PC-3 (cell line): ENCODE data around the gene ERBB4. TPM values are rescaled to one million over a fixed set of nuclear protein-coding genes. Genes with fewer than 3 reads are reported as not detected.

ENCODE experiments used
- ATAC-seq: fragments of 200-7000 bp; cut with Tn5 transposase; 2 replicates; pipeline ENCODE4 v1.9.1; 2020; ENCODE audit warnings: mild to moderate bottlenecking, moderate library complexity
- BruUV-seq: library from RNA; stranded (reverse); fragments of 400-500 nt; replicated peaks from 2 replicates; lab custom pipeline; 2021; lab: Mats Ljungman, UMichigan
- CTCF ChIA-PET: fragments of 300-600 bp; sonication (Branson Sonifier 250); formaldehyde crosslinking; loops from one replicate; lab custom pipeline; 2022; ENCODE audit warnings: antibody characterized with exemption; lab: Charles Lee
- POLR2A ChIA-PET: fragments of 300-600 bp; sonication (Branson Sonifier 250); formaldehyde crosslinking; loops from one replicate; lab custom pipeline; 2022; ENCODE audit warnings: antibody characterized with exemption; ENCODE audit not compliant: unreplicated experiment; lab: Charles Lee
- DNase-seq: peaks from one replicate; pipeline ENCODE4 v3.0.0-alpha.2; 2015
- H2AFZ ChIP-seq: fragments of 300-600 bp; sonication (generic); 2 replicates; pipeline ENCODE4 v1.6.0; 2016; ENCODE audit warnings: antibody characterized with exemption, low read length
- H3F3A ChIP-seq: fragments of 300-600 bp; sonication (generic); one replicate; pipeline ENCODE4 v1.6.0; 2017; ENCODE audit warnings: antibody characterized with exemption, low read length, control low read depth, mild to moderate bottlenecking; ENCODE audit not compliant: unreplicated experiment
- H3K27ac ChIP-seq: fragments of 300-600 bp; sonication (generic); 2 replicates; pipeline ENCODE4 v1.5.1; 2016; ENCODE audit warnings: mild to moderate bottlenecking, low read length
- H3K27me3 ChIP-seq: fragments of 300-600 bp; sonication (generic); 2 replicates; pipeline ENCODE4 v1.6.1; 2016; ENCODE audit warnings: low read length, mixed read lengths
- H3K36me3 ChIP-seq: fragments of 300-600 bp; sonication (generic); 2 replicates; pipeline ENCODE4 v1.6.1; 2016; ENCODE audit warnings: low read depth, mixed run types, low read length, mixed read lengths
- H3K4me1 ChIP-seq: fragments of 300-600 bp; sonication (generic); 2 replicates; pipeline ENCODE4 v1.5.1; 2016; ENCODE audit warnings: low read length; ENCODE audit not compliant: insufficient read depth
- H3K4me2 ChIP-seq: fragments of 300-600 bp; sonication (generic); 2 replicates; pipeline ENCODE4 v1.6.0; 2016; ENCODE audit warnings: low read length
- H3K4me3 ChIP-seq: fragments of 300-600 bp; sonication (generic); 2 replicates; pipeline ENCODE4 v1.5.1; 2016; ENCODE audit warnings: mild to moderate bottlenecking, low read length, mixed read lengths
- H3K79me2 ChIP-seq: fragments of 300-600 bp; sonication (generic); 2 replicates; pipeline ENCODE4 v1.6.1; 2017; ENCODE audit warnings: low read length, mixed read lengths
- H3K9ac ChIP-seq: fragments of 300-600 bp; sonication (generic); 2 replicates; pipeline ENCODE4 v1.6.0; 2016; ENCODE audit warnings: mild to moderate bottlenecking, low read length
- H3K9me2 ChIP-seq: fragments of 300-600 bp; sonication (generic); replicated peaks from 2 replicates; pipeline ENCODE4 v1.6.1; 2016; ENCODE audit warnings: mixed run types, low read length, mixed read lengths
- H3K9me3 ChIP-seq: fragments of 300-600 bp; sonication (generic); 2 replicates; pipeline ENCODE4 v1.6.1; 2016; ENCODE audit warnings: low read length, mixed read lengths
- H4K20me1 ChIP-seq: fragments of 300-600 bp; sonication (generic); 2 replicates; pipeline ENCODE4 v1.6.1; 2016; ENCODE audit warnings: low read length, mixed read lengths
- CTCF ChIP-seq: fragments of 300-600 bp; sonication (generic); conservative IDR thresholded peaks from 2 replicates; pipeline ENCODE4 v1.5.1; 2017; ENCODE audit warnings: antibody characterized with exemption, low read depth, mild to moderate bottlenecking, low read length
- EZH2 ChIP-seq: fragments of 300-600 bp; sonication (generic); IDR thresholded peaks from one replicate; pipeline ENCODE4 v1.6.1; 2017; ENCODE audit warnings: antibody characterized with exemption, mild to moderate bottlenecking, low read length; ENCODE audit not compliant: unreplicated experiment
- EZH2phosphoT487 ChIP-seq: fragments of 300-600 bp; sonication (generic); IDR thresholded peaks from 2 replicates; pipeline ENCODE4 v1.6.1; 2018; ENCODE audit warnings: mild to moderate bottlenecking, antibody characterized with exemption, low read length, borderline replicate concordance
- intact Hi-C: fragments of 100-400 bp; cut with micrococcal nuclease; formaldehyde crosslinking; loops from 2 replicates; pipeline ENCODE4 v1.9.0; 2023
- total RNA-seq: library from RNA; depleted of rRNA; stranded (reverse); fragments of >200 nt; gene quantifications from 2 replicates; pipeline ENCODE4 v1.2.3, GENCODE V29; 2014

ERBB4 gene
- total RNA-seq, 1 experiment from 2014 or later = under 0.01 TPM

- intact Hi-C loops = no loop called here
- Histone ChIP-seq H3K9me2 (no peaks in the 10 kb centered on the region), H3K4me2 (no peak overlapping the region), H3K4me3 (no peak overlapping the region), H3K4me1 (no peaks in the 10 kb centered on the region), H3K79me2 (no peaks in the 10 kb centered on the region), H4K20me1 (no peaks in the 10 kb centered on the region), H3F3A (no peaks in the 10 kb centered on the region), H3K9me3 (no peaks in the 10 kb centered on the region), H3K27me3 (no peaks in the 10 kb centered on the region), H3K27ac (no peak overlapping the region), H3K36me3 (no peaks in the 10 kb centered on the region), H3K9ac (no peak overlapping the region), H2AFZ (no peak overlapping the region)
- POLR2A ChIA-PET = no interaction called here
- CTCF ChIA-PET = no interaction called here
- DNase-seq = no peak
- no peak for TF ChIP-seq EZH2
- no peak for TF ChIP-seq EZH2phosphoT487
- no peak for TF ChIP-seq CTCF
- ATAC-seq = no peak
- BruUV-seq = no TSS peak
Measured at GRCh38 chr2:212361174-212361756, 177.3 kb downstream of the ERBB4 start.

GRCh38 chr2:212360068-212360460, 178.5 kb downstream of the ERBB4 start:
- Histone ChIP-seq H3K4me3 (no peak overlapping the region), H3K9me3 (no peaks in the 10 kb centered on the region), H3K4me1 (no peaks in the 10 kb centered on the region), H3K9me2 (no peaks in the 10 kb centered on the region), H4K20me1 (no peaks in the 10 kb centered on the region), H3K4me2 (no peak overlapping the region), H2AFZ (no peak overlapping the region), H3K9ac (no peak overlapping the region), H3K79me2 (no peaks in the 10 kb centered on the region), H3K27ac (no peak overlapping the region), H3K36me3 (no peaks in the 10 kb centered on the region), H3K27me3 (no peaks in the 10 kb centered on the region), H3F3A (no peaks in the 10 kb centered on the region)
- TF ChIP-seq EZH2phosphoT487 = no peak
- TF ChIP-seq CTCF = no peak
- no peak for TF ChIP-seq EZH2
- ChIA-PET POLR2A (no interaction called here), CTCF (no interaction called here)
- no TSS peak for BruUV-seq
- no peak for ATAC-seq
- intact Hi-C loops = no loop called here
- no peak for DNase-seq

- Histone ChIP-seq H3K36me3 (no peaks in the 10 kb centered on the region), H3K4me1 (no peaks in the 10 kb centered on the region), H3K4me2 (no peak overlapping the region), H3K9ac (no peak overlapping the region), H3K79me2 (no peaks in the 10 kb centered on the region), H3K27ac (no peak overlapping the region), H4K20me1 (no peaks in the 10 kb centered on the region), H3F3A (no peaks in the 10 kb centered on the region), H3K4me3 (no peak overlapping the region), H3K9me2 (no peaks in the 10 kb centered on the region), H2AFZ (no peak overlapping the region), H3K9me3 (no peaks in the 10 kb centered on the region), H3K27me3 (no peaks in the 10 kb centered on the region)
- ChIA-PET CTCF (no interaction called here), POLR2A (no interaction called here)
- no TSS peak for BruUV-seq
- intact Hi-C loops = no loop called here
- TF ChIP-seq CTCF (no peak), EZH2phosphoT487 (no peak), EZH2 (no peak)
- no peak for ATAC-seq
- DNase-seq = no peak
Measured at GRCh38 chr2:212359425-212360067, 179.1 kb downstream of the ERBB4 start.
